ENCODE data around the gene PGM1. TPM values are rescaled to one million over a fixed set of nuclear protein-coding genes. Genes with fewer than 3 reads are reported as not detected.

PGM1 gene
- total RNA-seq, 1 donor: 128 TPM

- H3K27ac ChIP-seq (ENCODE audit: low read depth, low read length): peak overlapping the region; percentile 51
- H3K4me1 ChIP-seq (ENCODE audit: insufficient read depth, low read length): peaks cover 9% of the 10 kb centered on the region
- peak overlapping the region; percentile 58 for H3K4me2 ChIP-seq (ENCODE audit: insufficient read depth, low read length)
- peaks cover 3% of the 10 kb centered on the region for H3K9me3 ChIP-seq (ENCODE audit: low read depth, low read length)
- no peaks in the 10 kb centered on the region for H4K20me1 ChIP-seq (ENCODE audit: insufficient read depth, low read length)
- no peak overlapping the region for H3K4me3 ChIP-seq (ENCODE audit: insufficient read depth, low read length)
- H3K27me3 ChIP-seq (ENCODE audit: insufficient read depth, low read length): no peaks in the 10 kb centered on the region
- no peaks in the 10 kb centered on the region for H3K79me2 ChIP-seq (ENCODE audit: insufficient read depth, low read length)
- no peaks in the 10 kb centered on the region for H3K36me3 ChIP-seq (ENCODE audit: insufficient read depth, low read length)
- H2AFZ ChIP-seq (ENCODE audit: low read length): peak overlapping the region; percentile 43
- no peak for TF ChIP-seq CTCF (IDR thresholded peaks at IDR 0.05; ENCODE audit: extremely low read depth, low read depth, low read length)
- DNase-seq (ENCODE audit: insufficient read length, low spot score, missing footprints): no peak
Observed at GRCh38 chr1:63674865-63675419, 81.7 kb downstream of the PGM1 start.

DNA sequence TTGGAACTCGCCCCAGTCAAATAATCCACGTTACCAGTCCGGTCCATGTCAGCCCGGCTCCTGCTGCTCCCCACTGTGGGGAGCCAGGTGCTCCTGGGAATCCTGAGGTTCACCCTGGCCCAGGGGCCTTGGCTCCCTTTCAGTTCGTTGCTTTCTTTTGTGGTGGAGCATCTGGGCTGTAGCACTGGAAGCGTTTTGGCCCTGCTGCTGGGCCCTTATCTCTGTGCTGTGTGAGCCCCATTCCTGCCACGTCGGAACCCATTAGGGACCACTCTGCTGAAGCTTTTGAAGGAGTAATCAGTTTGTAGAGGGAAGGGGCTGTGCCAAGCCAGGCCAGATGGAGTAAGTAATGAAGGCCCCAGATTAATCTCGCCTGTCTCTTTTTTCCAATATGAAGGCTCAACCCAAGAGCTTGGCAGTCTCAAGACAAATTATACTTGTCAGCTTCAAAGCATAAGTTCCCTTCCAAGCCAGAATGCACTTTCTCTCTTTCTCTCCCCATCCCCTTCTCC, 82.3 kb downstream of the PGM1 start:
- no peaks in the 10 kb centered on the region for H4K20me1 ChIP-seq (ENCODE audit: insufficient read depth, low read length)
- H3K36me3 ChIP-seq (ENCODE audit: insufficient read depth, low read length): no peaks in the 10 kb centered on the region
- H3K4me2 ChIP-seq (ENCODE audit: insufficient read depth, low read length): no peak overlapping the region
- no peak for TF ChIP-seq CTCF (IDR thresholded peaks at IDR 0.05; ENCODE audit: extremely low read depth, low read depth, low read length)
- no peaks in the 10 kb centered on the region for H3K79me2 ChIP-seq (ENCODE audit: insufficient read depth, low read length)
- peaks cover 3% of the 10 kb centered on the region for H3K9me3 ChIP-seq (ENCODE audit: low read depth, low read length)
- H2AFZ ChIP-seq (ENCODE audit: low read length): no peak overlapping the region
- no peaks in the 10 kb centered on the region for H3K27me3 ChIP-seq (ENCODE audit: insufficient read depth, low read length)
- no peak for DNase-seq (ENCODE audit: insufficient read length, low spot score, missing footprints)
- no peak overlapping the region for H3K27ac ChIP-seq (ENCODE audit: low read depth, low read length)
- H3K4me1 ChIP-seq (ENCODE audit: insufficient read depth, low read length): peaks cover 9% of the 10 kb centered on the region
- no peak overlapping the region for H3K4me3 ChIP-seq (ENCODE audit: insufficient read depth, low read length)

DNA sequence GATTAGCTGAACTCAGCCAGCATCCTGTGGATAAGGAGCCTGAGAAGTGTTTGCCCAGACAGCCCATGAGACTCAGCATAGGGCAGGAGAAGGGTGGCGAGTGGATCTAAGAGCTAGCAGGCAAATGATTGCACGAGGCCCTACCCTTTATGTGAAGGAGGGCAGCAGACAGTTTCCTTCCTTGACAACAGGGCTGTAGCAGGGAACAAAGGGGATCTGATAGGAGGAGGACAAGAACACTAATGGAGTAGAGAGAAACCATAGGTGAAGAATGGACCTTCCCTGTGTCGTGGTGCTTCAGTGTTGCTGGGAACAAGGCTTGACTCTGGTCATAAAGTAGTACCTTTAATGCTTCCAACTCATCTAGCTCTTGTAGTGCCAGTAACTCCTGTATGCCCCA, 84.3 kb downstream of the PGM1 start:
- Histone ChIP-seq H2AFZ (ENCODE audit: low read length) (no peak overlapping the region), H3K4me3 (ENCODE audit: insufficient read depth, low read length) (no peak overlapping the region), H3K4me2 (ENCODE audit: insufficient read depth, low read length) (no peak overlapping the region), H3K4me1 (ENCODE audit: insufficient read depth, low read length) (peaks cover 9% of the 10 kb centered on the region), H4K20me1 (ENCODE audit: insufficient read depth, low read length) (no peaks in the 10 kb centered on the region), H3K27ac (ENCODE audit: low read depth, low read length) (no peak overlapping the region), H3K36me3 (ENCODE audit: insufficient read depth, low read length) (no peaks in the 10 kb centered on the region), H3K27me3 (ENCODE audit: insufficient read depth, low read length) (no peaks in the 10 kb centered on the region), H3K79me2 (ENCODE audit: insufficient read depth, low read length) (no peaks in the 10 kb centered on the region), H3K9me3 (ENCODE audit: low read depth, low read length) (peaks cover 3% of the 10 kb centered on the region)
- no peak for DNase-seq (ENCODE audit: insufficient read length, low spot score, missing footprints)
- no peak for TF ChIP-seq CTCF (IDR thresholded peaks at IDR 0.05; ENCODE audit: extremely low read depth, low read depth, low read length)

GRCh38 chr1:63678200-63678599, 85.0 kb downstream of the PGM1 start:
- Histone ChIP-seq H2AFZ (ENCODE audit: low read length) (no peak overlapping the region), H3K27ac (ENCODE audit: low read depth, low read length) (no peak overlapping the region), H3K9me3 (ENCODE audit: low read depth, low read length) (peaks cover 3% of the 10 kb centered on the region), H3K27me3 (ENCODE audit: insufficient read depth, low read length) (no peaks in the 10 kb centered on the region), H3K79me2 (ENCODE audit: insufficient read depth, low read length) (no peaks in the 10 kb centered on the region), H4K20me1 (ENCODE audit: insufficient read depth, low read length) (no peaks in the 10 kb centered on the region), H3K36me3 (ENCODE audit: insufficient read depth, low read length) (no peaks in the 10 kb centered on the region), H3K4me2 (ENCODE audit: insufficient read depth, low read length) (no peak overlapping the region), H3K4me1 (ENCODE audit: insufficient read depth, low read length) (peaks cover 9% of the 10 kb centered on the region), H3K4me3 (ENCODE audit: insufficient read depth, low read length) (no peak overlapping the region)
- no peak for DNase-seq (ENCODE audit: insufficient read length, low spot score, missing footprints)
- TF ChIP-seq CTCF (IDR thresholded peaks at IDR 0.05; ENCODE audit: extremely low read depth, low read depth, low read length): no peak

Data from osteoblast (primary cell).